PC-9 (cell line): ENCODE results near the gene MCFD2. TPM values are rescaled to one million over a fixed set of nuclear protein-coding genes. Genes with fewer than 3 reads are reported as not detected.

Experiments used
- BruUV-seq: library from RNA; stranded (reverse); fragments of 400-500 nt; replicated peaks from 2 replicates; lab custom pipeline; 2021; lab: Mats Ljungman, UMichigan
- CTCF ChIA-PET: fragments of 300-600 bp; sonication (Branson Sonifier 250); formaldehyde crosslinking; loops from one replicate; lab custom pipeline; 2022; ENCODE audit warnings: antibody characterized with exemption; lab: Charles Lee
- POLR2A ChIA-PET: fragments of 300-600 bp; sonication (Branson Sonifier 250); formaldehyde crosslinking; loops from one replicate; lab custom pipeline; 2022; ENCODE audit warnings: antibody characterized with exemption; ENCODE audit not compliant: unreplicated experiment; lab: Charles Lee
- DNase-seq, 2 experiments: peaks; one replicate each; pipeline versions ENCODE4 v3.0.0 to v3.0.0-alpha.2; 2015 to 2022; ENCODE audit warnings: mixed read lengths in 1 of 2
- H2AFZ ChIP-seq: fragments of 200-600 bp; sonication (generic); 2 replicates; pipeline ENCODE4 v1.8.1; 2017; ENCODE audit warnings: antibody characterized with exemption
- H3F3A ChIP-seq: fragments of 200-600 bp; sonication (generic); 2 replicates; pipeline ENCODE4 v1.8.1; 2017; ENCODE audit warnings: antibody characterized with exemption, mild to moderate bottlenecking, low read depth; ENCODE audit not compliant: insufficient read depth
- H3K27ac ChIP-seq: fragments of 200-600 bp; sonication (generic); 2 replicates; pipeline ENCODE4 v1.6.1; 2016; ENCODE audit warnings: mixed run types
- H3K27me3 ChIP-seq: fragments of 200-600 bp; sonication (generic); 2 replicates; pipeline ENCODE4 v1.6.1; 2016; ENCODE audit warnings: low read depth, mixed run types; ENCODE audit not compliant: insufficient read depth
- H3K36me3 ChIP-seq: fragments of 200-600 bp; sonication (generic); 2 replicates; pipeline ENCODE4 v1.6.1; 2016; ENCODE audit warnings: low read depth, mixed run types
- H3K4me1 ChIP-seq: fragments of 200-600 bp; sonication (generic); replicated peaks from 2 replicates; pipeline ENCODE4 v1.6.1; 2016; ENCODE audit warnings: mixed run types; ENCODE audit not compliant: insufficient read depth
- H3K4me2 ChIP-seq: fragments of 200-600 bp; sonication (generic); 2 replicates; pipeline ENCODE4 v1.6.1; 2017; ENCODE audit warnings: mixed run types
- H3K4me3 ChIP-seq: fragments of 200-600 bp; sonication (generic); 2 replicates; pipeline ENCODE4 v1.6.1; 2016; ENCODE audit warnings: mixed run types
- H3K79me2 ChIP-seq: fragments of 200-600 bp; sonication (generic); 2 replicates; pipeline ENCODE4 v1.6.1; 2017; ENCODE audit warnings: low read depth, mixed run types
- H3K9me2 ChIP-seq: fragments of 200-600 bp; sonication (generic); 2 replicates; pipeline ENCODE4 v1.8.1; 2017; ENCODE audit warnings: mild to moderate bottlenecking; ENCODE audit not compliant: insufficient read depth
- H3K9me3 ChIP-seq: fragments of 200-600 bp; sonication (generic); 2 replicates; pipeline ENCODE4 v1.8.1; 2016; ENCODE audit warnings: low read depth; ENCODE audit not compliant: insufficient read depth
- H4K20me1 ChIP-seq: fragments of 200-600 bp; sonication (generic); 2 replicates; pipeline ENCODE4 v1.8.1; 2017; ENCODE audit not compliant: insufficient read depth
- EZH2 ChIP-seq: fragments of 200-600 bp; sonication (generic); IDR thresholded peaks from 2 replicates; pipeline ENCODE4 v1.8.0; 2017; ENCODE audit warnings: antibody characterized with exemption, low read depth
- intact Hi-C: fragments of 100-400 bp; cut with micrococcal nuclease; formaldehyde crosslinking; loops from one replicate; pipeline ENCODE4 v1.10.0; 2022; ENCODE audit not compliant: unreplicated experiment
- total RNA-seq: library from RNA; stranded (reverse); gene quantifications from 2 replicates; pipeline ENCODE4 v1.2.3, GENCODE V29; 2021
- TF ChIP-seq, protein P1 (sequence below): fragments of 200-600 bp; sonication (generic); conservative IDR thresholded peaks from 2 replicates; pipeline ENCODE4 v1.6.1; 2017; ENCODE audit warnings: mixed run types, antibody characterized with exemption, mild to moderate bottlenecking, moderate library complexity

Gene MCFD2
- total RNA-seq, 1 experiment from 2014 or later: 163 TPM

DNA sequence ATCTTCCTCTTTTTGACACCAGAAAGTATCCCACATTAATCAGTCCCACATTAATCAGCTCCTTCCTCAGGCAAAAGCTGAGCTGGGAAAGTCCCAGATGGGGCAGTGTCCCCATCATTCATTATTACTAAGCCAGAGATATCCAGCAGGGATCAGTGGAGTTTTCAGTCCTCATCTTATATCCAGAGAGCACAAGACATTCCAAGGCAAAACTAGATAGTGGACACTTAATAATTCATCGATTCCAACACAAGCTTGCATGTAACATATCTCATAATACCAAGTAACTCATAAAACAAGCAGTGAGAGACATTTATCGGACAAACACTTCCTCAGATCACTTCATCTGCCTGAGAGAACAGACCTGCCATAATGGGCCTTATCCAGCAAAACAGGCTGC lies 53.1 kb downstream of the MCFD2 start:
- CTCF ChIA-PET: no interaction called here
- BruUV-seq: no TSS peak
- peaks cover 34% of the 10 kb centered on the region for H3K4me1 ChIP-seq
- POLR2A ChIA-PET: no interaction called here
- no peaks in the 10 kb centered on the region for H3K79me2 ChIP-seq
- peaks cover 17% of the 10 kb centered on the region; the same call in 1 of the 2 replicates for H3F3A ChIP-seq
- no peak for TF ChIP-seq EZH2
- TF ChIP-seq, protein P1, sequence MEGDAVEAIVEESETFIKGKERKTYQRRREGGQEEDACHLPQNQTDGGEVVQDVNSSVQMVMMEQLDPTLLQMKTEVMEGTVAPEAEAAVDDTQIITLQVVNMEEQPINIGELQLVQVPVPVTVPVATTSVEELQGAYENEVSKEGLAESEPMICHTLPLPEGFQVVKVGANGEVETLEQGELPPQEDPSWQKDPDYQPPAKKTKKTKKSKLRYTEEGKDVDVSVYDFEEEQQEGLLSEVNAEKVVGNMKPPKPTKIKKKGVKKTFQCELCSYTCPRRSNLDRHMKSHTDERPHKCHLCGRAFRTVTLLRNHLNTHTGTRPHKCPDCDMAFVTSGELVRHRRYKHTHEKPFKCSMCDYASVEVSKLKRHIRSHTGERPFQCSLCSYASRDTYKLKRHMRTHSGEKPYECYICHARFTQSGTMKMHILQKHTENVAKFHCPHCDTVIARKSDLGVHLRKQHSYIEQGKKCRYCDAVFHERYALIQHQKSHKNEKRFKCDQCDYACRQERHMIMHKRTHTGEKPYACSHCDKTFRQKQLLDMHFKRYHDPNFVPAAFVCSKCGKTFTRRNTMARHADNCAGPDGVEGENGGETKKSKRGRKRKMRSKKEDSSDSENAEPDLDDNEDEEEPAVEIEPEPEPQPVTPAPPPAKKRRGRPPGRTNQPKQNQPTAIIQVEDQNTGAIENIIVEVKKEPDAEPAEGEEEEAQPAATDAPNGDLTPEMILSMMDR: no peak
- no peak overlapping the region for H3K27ac ChIP-seq
- no peak overlapping the region for H3K4me3 ChIP-seq
- H3K36me3 ChIP-seq: no peaks in the 10 kb centered on the region
- no peak overlapping the region for H2AFZ ChIP-seq
- no peak for DNase-seq
- no peaks in the 10 kb centered on the region for H4K20me1 ChIP-seq
- no peaks in the 10 kb centered on the region for H3K9me2 ChIP-seq
- intact Hi-C loops: no loop called here
- H3K27me3 ChIP-seq: no peaks in the 10 kb centered on the region
- H3K4me2 ChIP-seq: no peak overlapping the region
- H3K9me3 ChIP-seq: peaks cover 10% of the 10 kb centered on the region

DNA sequence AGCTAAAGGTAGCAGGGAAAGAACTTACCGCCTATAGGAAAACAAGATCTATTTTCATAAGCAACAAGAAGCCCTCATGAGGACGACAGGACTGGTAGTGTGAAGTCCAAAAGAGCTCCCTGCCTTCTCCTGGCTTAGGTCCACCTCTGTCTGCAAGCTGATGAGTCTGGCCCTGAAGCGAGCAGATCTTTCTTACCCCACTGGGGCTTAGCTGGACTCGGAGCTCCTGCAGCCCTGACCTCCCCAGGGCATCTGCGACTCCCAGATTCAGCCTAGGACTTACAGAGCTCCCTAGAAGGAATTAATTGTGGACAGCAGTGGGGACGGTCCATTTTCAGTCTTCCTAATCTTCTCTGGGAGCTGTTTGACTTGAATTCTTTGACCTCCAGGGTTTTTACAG lies 53.7 kb downstream of the MCFD2 start:
- BruUV-seq: no TSS peak
- ChIA-PET CTCF (no interaction called here), POLR2A (no interaction called here)
- no peaks in the 10 kb centered on the region for H3K27me3 ChIP-seq
- H3K4me2 ChIP-seq: no peak overlapping the region
- H3K4me3 ChIP-seq: no peak overlapping the region
- H3F3A ChIP-seq: peaks cover 23% of the 10 kb centered on the region
- no peak for DNase-seq
- H3K27ac ChIP-seq: no peak overlapping the region
- intact Hi-C loops: no loop called here
- H3K9me3 ChIP-seq: peaks cover 10% of the 10 kb centered on the region
- no peaks in the 10 kb centered on the region for H3K36me3 ChIP-seq
- TF ChIP-seq EZH2: no peak
- TF ChIP-seq, protein P1: no peak
- peaks cover 40% of the 10 kb centered on the region for H3K4me1 ChIP-seq
- no peaks in the 10 kb centered on the region for H3K9me2 ChIP-seq
- H4K20me1 ChIP-seq: no peaks in the 10 kb centered on the region
- no peak overlapping the region for H2AFZ ChIP-seq
- no peaks in the 10 kb centered on the region for H3K79me2 ChIP-seq

DNA sequence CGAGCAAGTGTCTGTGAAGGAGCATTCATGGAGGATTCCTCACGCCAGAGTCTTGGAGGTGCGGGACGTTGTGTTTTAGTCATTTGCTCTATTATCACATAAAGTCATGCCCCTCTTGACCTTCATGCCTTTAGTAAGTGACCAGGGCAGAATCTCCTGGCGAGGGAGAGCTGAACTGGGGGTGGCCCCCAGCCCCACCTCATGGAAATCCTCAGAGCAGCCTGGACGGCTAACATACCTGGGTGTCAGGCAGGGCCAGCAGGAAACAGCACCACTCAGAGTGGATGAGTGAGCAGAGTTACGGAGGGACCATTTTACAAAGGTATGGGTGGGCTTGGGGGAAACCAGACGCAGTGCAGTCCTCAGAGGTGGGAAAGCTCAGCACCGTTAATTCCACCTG lies 56.1 kb downstream of the MCFD2 start:
- H3K27ac ChIP-seq: no peak overlapping the region
- no peak for TF ChIP-seq EZH2
- TF ChIP-seq, protein P1: no peak
- no peaks in the 10 kb centered on the region for H3K36me3 ChIP-seq
- no peak overlapping the region for H3K4me3 ChIP-seq
- H2AFZ ChIP-seq: no peak overlapping the region
- POLR2A ChIA-PET: no interaction called here
- intact Hi-C loops: loop anchor here (2.0 to 5.0 kb wide), 3 partner anchors 13 to 792 kb away; no protein-coding TSS in a partner anchor
- DNase-seq: no peak
- H3K4me2 ChIP-seq: no peak overlapping the region
- CTCF ChIA-PET: interaction anchor here (0.6 to 0.7 kb wide), 2 partner anchors 95 to 157 kb away, joined by 3 read pairs; no protein-coding TSS in a partner anchor
- no peaks in the 10 kb centered on the region for H4K20me1 ChIP-seq
- peaks cover 48% of the 10 kb centered on the region for H3F3A ChIP-seq
- no TSS peak for BruUV-seq
- peaks cover 52% of the 10 kb centered on the region for H3K4me1 ChIP-seq
- H3K79me2 ChIP-seq: no peaks in the 10 kb centered on the region
- no peaks in the 10 kb centered on the region for H3K9me2 ChIP-seq
- no peaks in the 10 kb centered on the region for H3K27me3 ChIP-seq
- H3K9me3 ChIP-seq: peaks cover 2% of the 10 kb centered on the region; the same call in 1 of the 2 replicates
